ENCODE data around the gene GPATCH11. TPM values are rescaled to one million over a fixed set of nuclear protein-coding genes. Genes with fewer than 3 reads are reported as not detected.

Gene GPATCH11
- total RNA-seq = 4.9 TPM in 2 replicates

- DNase-seq (ENCODE audit: low read depth in 2 of 2) = peak; percentile 95 to 96
Measured at GRCh38 chr2:37083873-37084794, at the start of gene GPATCH11, which contains the start of gene HEATR5B. TSS of gene GPATCH11 (plus strand) at chr2:37084518. CDS start at chr2:37088382, 3,864 bp downstream. TSS of gene HEATR5B (minus strand) at chr2:37084372. CDS start at chr2:37083414, 958 bp downstream.

GRCh38 chr2:37037771-37038170, 46.5 kb upstream of the GPATCH11 start:
- no peak for DNase-seq (ENCODE audit: low read depth in 2 of 2)

- DNase-seq (ENCODE audit: low read depth in 2 of 2) = no peak
Measured at GRCh38 chr2:37039580-37039979, 44.7 kb upstream of the GPATCH11 start.

GRCh38 chr2:37052600-37053332, 31.6 kb upstream of the GPATCH11 start:
- no peak for DNase-seq (ENCODE audit: low read depth in 2 of 2)

- DNase-seq (ENCODE audit: low read depth in 2 of 2) = no peak
Measured at GRCh38 chr2:37059841-37060240, 24.5 kb upstream of the GPATCH11 start.

GRCh38 chr2:37060446-37060845, 23.9 kb upstream of the GPATCH11 start:
- DNase-seq (ENCODE audit: low read depth in 2 of 2) = no peak

- no peak for DNase-seq (ENCODE audit: low read depth in 2 of 2)
Measured at GRCh38 chr2:37061013-37061711, 23.2 kb upstream of the GPATCH11 start.

GRCh38 chr2:37061776-37062175, 22.5 kb upstream of the GPATCH11 start:
- no peak for DNase-seq (ENCODE audit: low read depth in 2 of 2)

- no peak for DNase-seq (ENCODE audit: low read depth in 2 of 2)
Measured at GRCh38 chr2:37068686-37069085, 15.6 kb upstream of the GPATCH11 start.

GRCh38 chr2:37070931-37071330, 13.4 kb upstream of the GPATCH11 start:
- DNase-seq (ENCODE audit: low read depth in 2 of 2) = no peak

GRCh38 chr2:37080266-37080665, 4.1 kb upstream of the GPATCH11 start:
- peak; percentile 54 to 72 for DNase-seq (ENCODE audit: low read depth in 2 of 2)

- no peak for DNase-seq (ENCODE audit: low read depth in 2 of 2)
Measured at GRCh38 chr2:37080689-37081088, 3.6 kb upstream of the GPATCH11 start.

- DNase-seq (ENCODE audit: low read depth in 2 of 2) = no peak
Measured at GRCh38 chr2:37084797-37085196, 479 bp downstream of the GPATCH11 start.

- DNase-seq (ENCODE audit: low read depth in 2 of 2) = peak in 1 of 2 donors; percentile 12
Measured at GRCh38 chr2:37085731-37086147, 1.4 kb downstream of the GPATCH11 start.

- DNase-seq (ENCODE audit: low read depth in 2 of 2) = no peak
Measured at GRCh38 chr2:37090019-37090477, 5.7 kb downstream of the GPATCH11 start.

GRCh38 chr2:37091873-37092272, 7.6 kb downstream of the GPATCH11 start:
- no peak for DNase-seq (ENCODE audit: low read depth in 2 of 2)

GRCh38 chr2:37096568-37096967, 12.2 kb downstream of the GPATCH11 start:
- DNase-seq (ENCODE audit: low read depth in 2 of 2) = no peak

- no peak for DNase-seq (ENCODE audit: low read depth in 2 of 2)
Measured at GRCh38 chr2:37098416-37099118, 14.2 kb downstream of the GPATCH11 start.

- no peak for DNase-seq (ENCODE audit: low read depth in 2 of 2)
Measured at GRCh38 chr2:37100054-37100453, 15.7 kb downstream of the GPATCH11 start.

GRCh38 chr2:37102588-37102987, 18.3 kb downstream of the GPATCH11 start:
- no peak for DNase-seq (ENCODE audit: low read depth in 2 of 2)

- no peak for DNase-seq (ENCODE audit: low read depth in 2 of 2)
Measured at GRCh38 chr2:37104178-37104577, 19.9 kb downstream of the GPATCH11 start.
